Suprapubic skin (tissue), 4 donors: ENCODE measurements around the gene EMC8. TPM values are rescaled to one million over a fixed set of nuclear protein-coding genes. Genes with fewer than 3 reads are reported as not detected.

Experiments
- DNase-seq, 2 donors: peaks; one replicate each; pipeline ENCODE4 v3.0.0-alpha.2; 2019; ENCODE audit warnings: low spot score in 2 of 2
- H3K27ac ChIP-seq: fragments of 200-600 bp; sonication (generic); one replicate; pipeline ENCODE4 v1.5.1; 2019
- H3K27me3 ChIP-seq: fragments of 200-600 bp; sonication (generic); one replicate; pipeline ENCODE4 v1.5.1; 2019
- H3K36me3 ChIP-seq: fragments of 200-600 bp; sonication (generic); one replicate; pipeline ENCODE4 v1.5.1; 2019
- H3K4me1 ChIP-seq: fragments of 200-600 bp; sonication (generic); one replicate; pipeline ENCODE4 v1.5.1; 2019
- H3K4me3 ChIP-seq: fragments of 200-600 bp; sonication (generic); one replicate; pipeline ENCODE4 v1.5.1; 2019; ENCODE audit warnings: mild to moderate bottlenecking
- H3K9me3 ChIP-seq: fragments of 200-600 bp; sonication (generic); one replicate; pipeline ENCODE4 v1.5.1; 2019
- EP300 ChIP-seq: sonication (generic); formaldehyde crosslinking; IDR thresholded peaks from one replicate; pipeline ENCODE4 v1.6.1; 2017; ENCODE audit warnings: antibody characterized with exemption
- POLR2A ChIP-seq, 2 donors: fragments of 450-650 bp; IDR thresholded peaks; one replicate each; pipeline ENCODE4 v1.6.1; 2017; ENCODE audit warnings: antibody characterized with exemption in 2 of 2, mild to moderate bottlenecking in 2 of 2, moderate library complexity in 2 of 2
- POLR2AphosphoS5 ChIP-seq, 3 donors: sonication (generic); formaldehyde crosslinking; IDR thresholded peaks; one replicate each; pipeline ENCODE4 v1.6.1; 2017; ENCODE audit warnings: antibody characterized with exemption in 3 of 3
- WGBS: methylation state at CpG from one replicate; pipeline ENCODE4 v1.1.5; 2018; 5-methylcytosine and 5-hydroxymethylcytosine counted together
- total RNA-seq, 4 donors: library from RNA; depleted of rRNA; stranded (reverse); fragments of >200 nt; gene quantifications; one replicate each; pipeline ENCODE4 v1.1.0, GENCODE V29; 2016
- TF ChIP-seq, protein P1 (sequence below), 2 donors: fragments of 200-600 bp in 1 of 2; fragments of 450-650 bp in 1 of 2; sonication (generic) in 1 of 2; IDR thresholded peaks; one replicate each; pipeline ENCODE4 v1.5.1; 2016 to 2019; ENCODE audit warnings: antibody characterized with exemption in 2 of 2, mild to moderate bottlenecking in 1 of 2, moderate library complexity in 1 of 2

Gene EMC8
- total RNA-seq, 4 donors from 2014 or later = 20.4 to 39.5 (median 23.9) TPM

DNA sequence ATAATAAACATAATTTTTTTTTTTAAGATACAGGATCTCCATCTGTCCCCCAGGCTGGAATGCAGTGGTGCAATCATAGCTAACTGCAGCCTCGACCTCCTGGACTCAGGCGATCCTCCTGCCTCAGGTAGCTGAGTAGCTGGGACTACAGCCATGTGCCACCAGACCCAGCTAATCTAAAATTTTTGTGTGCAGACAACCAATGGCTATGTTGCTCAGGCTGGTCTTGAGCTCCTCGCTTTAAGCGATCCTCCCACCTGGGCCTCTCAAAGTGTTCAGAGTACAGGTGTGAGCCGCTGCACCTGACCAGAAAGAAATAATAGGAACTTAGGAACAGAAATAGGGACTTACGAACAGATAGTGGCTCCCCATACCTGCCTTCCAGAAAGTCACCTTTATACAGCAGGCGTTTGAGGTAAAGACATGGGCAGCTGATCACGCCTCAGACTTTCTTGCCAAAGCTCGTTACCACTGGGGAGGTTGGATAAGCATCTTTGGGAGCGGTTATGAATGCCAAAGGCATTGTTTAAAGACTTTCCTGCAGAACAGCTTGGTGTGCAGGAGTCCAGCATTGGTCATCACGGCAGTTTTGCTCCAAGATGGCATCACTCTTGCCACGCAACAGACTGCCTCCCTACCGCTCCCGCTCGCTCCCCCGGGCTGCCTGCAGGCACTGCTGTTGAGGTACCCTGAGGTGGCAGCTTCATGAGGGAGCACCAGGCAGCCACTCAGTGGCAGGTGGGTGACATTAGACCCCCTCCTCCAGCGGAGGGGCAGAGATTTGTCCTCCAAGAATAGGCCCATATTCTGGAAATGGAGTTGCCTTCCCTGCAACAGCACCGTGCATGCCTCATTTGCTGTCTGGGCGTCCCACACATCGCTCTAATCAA lies 13.7 kb upstream of the EMC8 start:
- Histone ChIP-seq H3K27ac (no peak overlapping the region), H3K4me3 (no peak overlapping the region), H3K27me3 (peaks cover 36% of the 10 kb centered on the region), H3K9me3 (no peaks in the 10 kb centered on the region), H3K4me1 (no peaks in the 10 kb centered on the region), H3K36me3 (no peaks in the 10 kb centered on the region)
- WGBS = 82% methylated on average over 20 of the region's 20 CpGs
- no peak for TF ChIP-seq EP300
- TF ChIP-seq, protein P1, sequence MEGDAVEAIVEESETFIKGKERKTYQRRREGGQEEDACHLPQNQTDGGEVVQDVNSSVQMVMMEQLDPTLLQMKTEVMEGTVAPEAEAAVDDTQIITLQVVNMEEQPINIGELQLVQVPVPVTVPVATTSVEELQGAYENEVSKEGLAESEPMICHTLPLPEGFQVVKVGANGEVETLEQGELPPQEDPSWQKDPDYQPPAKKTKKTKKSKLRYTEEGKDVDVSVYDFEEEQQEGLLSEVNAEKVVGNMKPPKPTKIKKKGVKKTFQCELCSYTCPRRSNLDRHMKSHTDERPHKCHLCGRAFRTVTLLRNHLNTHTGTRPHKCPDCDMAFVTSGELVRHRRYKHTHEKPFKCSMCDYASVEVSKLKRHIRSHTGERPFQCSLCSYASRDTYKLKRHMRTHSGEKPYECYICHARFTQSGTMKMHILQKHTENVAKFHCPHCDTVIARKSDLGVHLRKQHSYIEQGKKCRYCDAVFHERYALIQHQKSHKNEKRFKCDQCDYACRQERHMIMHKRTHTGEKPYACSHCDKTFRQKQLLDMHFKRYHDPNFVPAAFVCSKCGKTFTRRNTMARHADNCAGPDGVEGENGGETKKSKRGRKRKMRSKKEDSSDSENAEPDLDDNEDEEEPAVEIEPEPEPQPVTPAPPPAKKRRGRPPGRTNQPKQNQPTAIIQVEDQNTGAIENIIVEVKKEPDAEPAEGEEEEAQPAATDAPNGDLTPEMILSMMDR (IDR thresholded peaks at IDR 0.05) = no peak
- no peak for TF ChIP-seq POLR2AphosphoS5 (IDR thresholded peaks at IDR 0.05)
- no peak for TF ChIP-seq POLR2A (IDR thresholded peaks at IDR 0.05)
- DNase-seq = no peak

- no peak for TF ChIP-seq EP300
- TF ChIP-seq POLR2AphosphoS5 (IDR thresholded peaks at IDR 0.05) = no peak
- TF ChIP-seq, protein P1 (IDR thresholded peaks at IDR 0.05) = no peak
- no peak for TF ChIP-seq POLR2A (IDR thresholded peaks at IDR 0.05)
- peaks cover 32% of the 10 kb centered on the region for H3K27me3 ChIP-seq
- H3K36me3 ChIP-seq = peaks cover under 1% of the 10 kb centered on the region
- H3K9me3 ChIP-seq = no peaks in the 10 kb centered on the region
- no peaks in the 10 kb centered on the region for H3K4me1 ChIP-seq
- 38% methylated on average over 30 of the region's 37 CpGs for WGBS
- no peak overlapping the region for H3K4me3 ChIP-seq
- no peak for DNase-seq
- H3K27ac ChIP-seq = no peak overlapping the region
These were observed 12.9 kb upstream of the EMC8 start for GRCh38 chr16:85812031-85812807.

GRCh38 chr16:85810742-85811115 lies 11.4 kb upstream of the EMC8 start:
- 79% methylated on average over 7 of the region's 7 CpGs for WGBS
- H3K36me3 ChIP-seq = peaks cover 16% of the 10 kb centered on the region
- no peak for TF ChIP-seq POLR2A (IDR thresholded peaks at IDR 0.05)
- TF ChIP-seq POLR2AphosphoS5 (IDR thresholded peaks at IDR 0.05) = no peak
- TF ChIP-seq EP300 = no peak
- TF ChIP-seq, protein P1 (IDR thresholded peaks at IDR 0.05) = no peak
- H3K27me3 ChIP-seq = peaks cover 29% of the 10 kb centered on the region
- H3K27ac ChIP-seq = no peak overlapping the region
- no peak overlapping the region for H3K4me3 ChIP-seq
- DNase-seq = no peak
- H3K4me1 ChIP-seq = no peaks in the 10 kb centered on the region
- H3K9me3 ChIP-seq = no peaks in the 10 kb centered on the region

GRCh38 chr16:85810097-85810741 lies 10.9 kb upstream of the EMC8 start:
- Histone ChIP-seq H3K27me3 (peaks cover 29% of the 10 kb centered on the region), H3K4me1 (no peaks in the 10 kb centered on the region), H3K9me3 (no peaks in the 10 kb centered on the region), H3K27ac (no peak overlapping the region), H3K4me3 (no peak overlapping the region), H3K36me3 (peaks cover 21% of the 10 kb centered on the region)
- WGBS = 85% methylated on average over 13 of the region's 13 CpGs
- TF ChIP-seq POLR2A (IDR thresholded peaks at IDR 0.05) (no peak), POLR2AphosphoS5 (IDR thresholded peaks at IDR 0.05) (no peak), EP300 (no peak)
- TF ChIP-seq, protein P1 (IDR thresholded peaks at IDR 0.05) = no peak
- no peak for DNase-seq
